ENCODE results near the gene PIK3C2A. TPM values are rescaled to one million over a fixed set of nuclear protein-coding genes. Genes with fewer than 3 reads are reported as not detected.

The PIK3C2A gene
- polyA plus RNA-seq, 2 of the 4 experiments (the other 2 are of a cell fraction): 30.7 to 51.0 TPM

DNA sequence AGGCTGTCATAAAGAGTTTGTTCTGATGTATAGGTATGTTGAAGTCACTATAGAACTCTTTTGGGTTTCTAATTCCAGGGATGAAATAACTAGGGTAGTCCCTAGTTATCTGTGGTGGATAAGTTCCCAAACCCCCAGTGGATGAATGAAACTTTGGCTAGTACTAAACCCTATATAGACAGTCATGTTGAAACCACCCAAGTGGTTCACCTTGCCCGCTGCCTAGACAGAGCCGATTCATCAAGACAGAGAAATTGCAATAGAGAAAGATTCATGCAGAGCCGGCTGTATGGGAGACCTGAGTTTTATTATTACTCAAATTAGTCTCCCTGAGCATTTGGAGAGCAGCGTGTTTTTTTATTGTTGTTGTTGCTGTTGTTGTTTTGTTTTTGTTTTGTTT, 44.9 kb upstream of the PIK3C2A start:
- TF ChIP-seq, protein P1, sequence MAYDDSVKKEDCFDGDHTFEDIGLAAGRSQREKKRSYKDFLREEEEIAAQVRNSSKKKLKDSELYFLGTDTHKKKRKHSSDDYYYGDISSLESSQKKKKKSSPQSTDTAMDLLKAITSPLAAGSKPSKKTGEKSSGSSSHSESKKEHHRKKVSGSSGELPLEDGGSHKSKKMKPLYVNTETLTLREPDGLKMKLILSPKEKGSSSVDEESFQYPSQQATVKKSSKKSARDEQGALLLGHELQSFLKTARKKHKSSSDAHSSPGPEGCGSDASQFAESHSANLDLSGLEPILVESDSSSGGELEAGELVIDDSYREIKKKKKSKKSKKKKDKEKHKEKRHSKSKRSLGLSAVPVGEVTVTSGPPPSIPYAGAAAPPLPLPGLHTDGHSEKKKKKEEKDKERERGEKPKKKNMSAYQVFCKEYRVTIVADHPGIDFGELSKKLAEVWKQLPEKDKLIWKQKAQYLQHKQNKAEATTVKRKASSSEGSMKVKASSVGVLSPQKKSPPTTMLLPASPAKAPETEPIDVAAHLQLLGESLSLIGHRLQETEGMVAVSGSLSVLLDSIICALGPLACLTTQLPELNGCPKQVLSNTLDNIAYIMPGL (CRISPR knock-in tag; IDR thresholded peaks at IDR 0.05; ENCODE audit: borderline replicate concordance): no peak
- no peak for TF ChIP-seq CHD2 (IDR thresholded peaks at IDR 0.05; ENCODE audit: low read length, partially characterized antibody)
- TF ChIP-seq, protein P2, sequence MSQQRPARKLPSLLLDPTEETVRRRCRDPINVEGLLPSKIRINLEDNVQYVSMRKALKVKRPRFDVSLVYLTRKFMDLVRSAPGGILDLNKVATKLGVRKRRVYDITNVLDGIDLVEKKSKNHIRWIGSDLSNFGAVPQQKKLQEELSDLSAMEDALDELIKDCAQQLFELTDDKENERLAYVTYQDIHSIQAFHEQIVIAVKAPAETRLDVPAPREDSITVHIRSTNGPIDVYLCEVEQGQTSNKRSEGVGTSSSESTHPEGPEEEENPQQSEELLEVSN (IDR thresholded peaks at IDR 0.05; ENCODE audit: borderline replicate concordance, low read depth): no peak
- no peak for TF ChIP-seq CBX8 (IDR thresholded peaks at IDR 0.05)
- TF ChIP-seq SREBF2 (IDR thresholded peaks at IDR 0.05): no peak
- TF ChIP-seq HOXB13 (CRISPR knock-in tag; IDR thresholded peaks at IDR 0.05; ENCODE audit: low read depth): no peak
- TF ChIP-seq EHF (CRISPR knock-in tag; IDR thresholded peaks at IDR 0.05): no peak
- TF ChIP-seq, protein P3, sequence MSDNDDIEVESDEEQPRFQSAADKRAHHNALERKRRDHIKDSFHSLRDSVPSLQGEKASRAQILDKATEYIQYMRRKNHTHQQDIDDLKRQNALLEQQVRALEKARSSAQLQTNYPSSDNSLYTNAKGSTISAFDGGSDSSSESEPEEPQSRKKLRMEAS (IDR thresholded peaks at IDR 0.05): no peak
- TF ChIP-seq POLR2A (IDR thresholded peaks at IDR 0.05; ENCODE audit: low read length): no peak
- TF ChIP-seq NFE2L2 (conservative IDR thresholded peaks at IDR 0.05; ENCODE audit: low read length): no peak
- TF ChIP-seq CEBPB (IDR thresholded peaks at IDR 0.05): no peak
- TF ChIP-seq, protein P4, sequence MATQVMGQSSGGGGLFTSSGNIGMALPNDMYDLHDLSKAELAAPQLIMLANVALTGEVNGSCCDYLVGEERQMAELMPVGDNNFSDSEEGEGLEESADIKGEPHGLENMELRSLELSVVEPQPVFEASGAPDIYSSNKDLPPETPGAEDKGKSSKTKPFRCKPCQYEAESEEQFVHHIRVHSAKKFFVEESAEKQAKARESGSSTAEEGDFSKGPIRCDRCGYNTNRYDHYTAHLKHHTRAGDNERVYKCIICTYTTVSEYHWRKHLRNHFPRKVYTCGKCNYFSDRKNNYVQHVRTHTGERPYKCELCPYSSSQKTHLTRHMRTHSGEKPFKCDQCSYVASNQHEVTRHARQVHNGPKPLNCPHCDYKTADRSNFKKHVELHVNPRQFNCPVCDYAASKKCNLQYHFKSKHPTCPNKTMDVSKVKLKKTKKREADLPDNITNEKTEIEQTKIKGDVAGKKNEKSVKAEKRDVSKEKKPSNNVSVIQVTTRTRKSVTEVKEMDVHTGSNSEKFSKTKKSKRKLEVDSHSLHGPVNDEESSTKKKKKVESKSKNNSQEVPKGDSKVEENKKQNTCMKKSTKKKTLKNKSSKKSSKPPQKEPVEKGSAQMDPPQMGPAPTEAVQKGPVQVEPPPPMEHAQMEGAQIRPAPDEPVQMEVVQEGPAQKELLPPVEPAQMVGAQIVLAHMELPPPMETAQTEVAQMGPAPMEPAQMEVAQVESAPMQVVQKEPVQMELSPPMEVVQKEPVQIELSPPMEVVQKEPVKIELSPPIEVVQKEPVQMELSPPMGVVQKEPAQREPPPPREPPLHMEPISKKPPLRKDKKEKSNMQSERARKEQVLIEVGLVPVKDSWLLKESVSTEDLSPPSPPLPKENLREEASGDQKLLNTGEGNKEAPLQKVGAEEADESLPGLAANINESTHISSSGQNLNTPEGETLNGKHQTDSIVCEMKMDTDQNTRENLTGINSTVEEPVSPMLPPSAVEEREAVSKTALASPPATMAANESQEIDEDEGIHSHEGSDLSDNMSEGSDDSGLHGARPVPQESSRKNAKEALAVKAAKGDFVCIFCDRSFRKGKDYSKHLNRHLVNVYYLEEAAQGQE (IDR thresholded peaks at IDR 0.05): no peak
- no peak for TF ChIP-seq SMC3 (IDR thresholded peaks at IDR 0.05)
- no peak for TF ChIP-seq NR3C1 (IDR thresholded peaks at IDR 0.05)
- TF ChIP-seq GATA3 (IDR thresholded peaks at IDR 0.05; ENCODE audit: borderline replicate concordance): no peak
- Histone ChIP-seq H3K4me3 (no peak overlapping the region), H3K4me1 (peaks cover 18% of the 10 kb centered on the region), H3K9me3 (no peaks in the 10 kb centered on the region), H3K4me2 (no peak overlapping the region), H3K27ac (no peak overlapping the region)
- ATAC-seq: no peak
- DNase-seq (ENCODE audit: low read depth in 1 of 2, low spot score in 1 of 2): no peak
- CTCF ChIA-PET: no interaction called here
- 72% methylated on average over 4 of the region's 4 CpGs for WGBS (ENCODE audit: missing lambda C conversion rate)
- POLR2A ChIA-PET: no interaction called here
- FAIRE-seq: no peak

DNA sequence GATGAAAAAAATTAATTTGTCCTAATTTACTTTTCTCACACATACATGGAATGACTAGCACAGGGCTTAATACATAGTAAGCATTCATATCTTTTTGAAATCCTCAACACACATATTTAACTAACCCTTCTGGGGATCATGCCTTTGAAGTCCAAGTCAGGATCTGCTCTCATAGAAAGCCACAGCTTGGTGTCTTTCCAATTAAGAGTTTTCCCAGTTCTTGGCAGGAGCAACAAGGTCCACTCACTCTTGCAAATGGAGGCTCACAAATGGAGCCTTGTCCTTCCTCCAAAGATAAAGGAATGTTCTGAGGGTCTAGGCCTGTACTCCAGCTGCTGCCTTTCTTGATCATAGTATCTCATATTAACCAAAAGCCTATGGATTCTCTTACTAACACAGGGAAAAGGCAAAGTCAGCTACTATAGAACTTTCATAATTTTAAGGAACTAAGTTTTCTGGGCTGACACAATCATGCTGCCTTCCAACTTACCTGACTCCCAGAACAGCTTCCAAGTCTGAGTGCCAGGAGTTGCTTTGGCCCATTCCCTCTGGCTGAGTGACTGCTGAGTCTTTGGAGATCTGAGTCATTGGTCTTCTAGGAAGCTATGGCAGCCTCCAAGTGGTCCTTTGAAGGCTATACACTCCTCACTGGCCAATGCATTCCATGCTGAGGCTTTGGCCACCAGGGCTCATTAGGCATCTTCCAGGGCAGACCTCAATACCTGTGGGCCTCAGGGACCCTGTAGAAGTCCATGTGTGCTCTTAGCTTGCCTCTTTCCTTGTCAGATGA, 43.0 kb upstream of the PIK3C2A start:
- H3K4me3 ChIP-seq: no peak overlapping the region
- H3K9me3 ChIP-seq: no peaks in the 10 kb centered on the region
- H3K4me2 ChIP-seq: no peak overlapping the region
- peak in 1 of 2 experiments; percentile 65; a peak in 3 of 6 replicates for ATAC-seq
- no peak for FAIRE-seq
- ChIA-PET CTCF (interaction anchor here (1.1 to 2.3 kb wide), 4 partner anchors 8 to 21 kb away, joined by 3 to 11 read pairs (median 4); no protein-coding TSS in a partner anchor), POLR2A (no interaction called here)
- no peak for DNase-seq (ENCODE audit: low read depth in 1 of 2, low spot score in 1 of 2)
- no peaks in the 10 kb centered on the region for H3K4me1 ChIP-seq
- H3K27ac ChIP-seq: no peak overlapping the region
- no peak for TF ChIP-seq ZC3H11A (IDR thresholded peaks at IDR 0.05)
- no peak for TF ChIP-seq RCOR1 (IDR thresholded peaks at IDR 0.05; ENCODE audit: low read depth, low read length)
- TF ChIP-seq RNF2 (IDR thresholded peaks at IDR 0.05; ENCODE audit: borderline replicate concordance, low read depth): no peak
- no peak for TF ChIP-seq NPAS2 (CRISPR knock-in tag; IDR thresholded peaks at IDR 0.05; ENCODE audit: borderline replicate concordance)
- TF ChIP-seq FOSB (CRISPR knock-in tag; IDR thresholded peaks at IDR 0.05): no peak
- no peak for TF ChIP-seq SREBF2 (IDR thresholded peaks at IDR 0.05)
- no peak for TF ChIP-seq NFE2L2 (conservative IDR thresholded peaks at IDR 0.05; ENCODE audit: low read length)
- TF ChIP-seq JUN (IDR thresholded peaks at IDR 0.05): no peak
- no peak for TF ChIP-seq PHF8 (IDR thresholded peaks at IDR 0.05; ENCODE audit: borderline replicate concordance, low read depth)
- TF ChIP-seq GATA3 (IDR thresholded peaks at IDR 0.05; ENCODE audit: borderline replicate concordance): no peak
- TF ChIP-seq, protein P5, sequence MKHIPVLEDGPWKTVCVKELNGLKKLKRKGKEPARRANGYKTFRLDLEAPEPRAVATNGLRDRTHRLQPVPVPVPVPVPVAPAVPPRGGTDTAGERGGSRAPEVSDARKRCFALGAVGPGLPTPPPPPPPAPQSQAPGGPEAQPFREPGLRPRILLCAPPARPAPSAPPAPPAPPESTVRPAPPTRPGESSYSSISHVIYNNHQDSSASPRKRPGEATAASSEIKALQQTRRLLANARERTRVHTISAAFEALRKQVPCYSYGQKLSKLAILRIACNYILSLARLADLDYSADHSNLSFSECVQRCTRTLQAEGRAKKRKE (CRISPR knock-in tag; IDR thresholded peaks at IDR 0.05; ENCODE audit: low read depth): no peak
- TF ChIP-seq, protein P6, sequence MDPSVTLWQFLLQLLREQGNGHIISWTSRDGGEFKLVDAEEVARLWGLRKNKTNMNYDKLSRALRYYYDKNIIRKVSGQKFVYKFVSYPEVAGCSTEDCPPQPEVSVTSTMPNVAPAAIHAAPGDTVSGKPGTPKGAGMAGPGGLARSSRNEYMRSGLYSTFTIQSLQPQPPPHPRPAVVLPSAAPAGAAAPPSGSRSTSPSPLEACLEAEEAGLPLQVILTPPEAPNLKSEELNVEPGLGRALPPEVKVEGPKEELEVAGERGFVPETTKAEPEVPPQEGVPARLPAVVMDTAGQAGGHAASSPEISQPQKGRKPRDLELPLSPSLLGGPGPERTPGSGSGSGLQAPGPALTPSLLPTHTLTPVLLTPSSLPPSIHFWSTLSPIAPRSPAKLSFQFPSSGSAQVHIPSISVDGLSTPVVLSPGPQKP (IDR thresholded peaks at IDR 0.05; ENCODE audit: low read depth, low read length): no peak
- TF ChIP-seq POLR2AphosphoS2 (conservative IDR thresholded peaks at IDR 0.05; ENCODE audit: low read length): no peak
- TF ChIP-seq EP300 (IDR thresholded peaks at IDR 0.05): no peak
- TF ChIP-seq, protein P3 (IDR thresholded peaks at IDR 0.05): no peak
- TF ChIP-seq HOXB5 (CRISPR knock-in tag; IDR thresholded peaks at IDR 0.05): no peak
- no peak for TF ChIP-seq EHMT2 (IDR thresholded peaks at IDR 0.05; ENCODE audit: low read depth)
